Right cardiac atrium (tissue), 5 donors: ENCODE measurements around the gene PUS3. TPM values are rescaled to one million over a fixed set of nuclear protein-coding genes. Genes with fewer than 3 reads are reported as not detected.

Experiments
- ATAC-seq, 2 donors: fragments of 200-7000 bp; cut with Tn5 transposase; one replicate each; pipeline versions ENCODE4 v1.8.0 to v1.9.1; 2020; ENCODE audit warnings: moderate library complexity in 2 of 2, mild to moderate bottlenecking in 1 of 2
- DNase-seq, 3 donors: peaks; one replicate each; pipeline ENCODE4 v3.0.0-alpha.2; 2020
- H3K27ac ChIP-seq: one replicate; pipeline ENCODE4 v1.5.1; 2013; ENCODE audit warnings: mild to moderate bottlenecking, low read length, control low read depth, moderate library complexity
- H3K27me3 ChIP-seq: one replicate; pipeline ENCODE4 v1.6.1; 2013; ENCODE audit not compliant: control insufficient read depth, insufficient read depth
- H3K4me1 ChIP-seq: one replicate; pipeline ENCODE4 v1.6.1; 2013; ENCODE audit warnings: low read length; ENCODE audit not compliant: control insufficient read depth, insufficient read depth
- H3K4me3 ChIP-seq: one replicate; pipeline ENCODE4 v1.5.1; 2013; ENCODE audit warnings: low read length, control low read depth
- H3K9me3 ChIP-seq: one replicate; pipeline ENCODE4 v1.6.1; 2013; ENCODE audit warnings: low read length; ENCODE audit not compliant: control insufficient read depth
- WGBS: extraction: QIAGEN DNeasy Blood & Tissue Kit; methylation state at CpG from one replicate; pipeline ENCODE4 v1.1.7; 2013; 5-methylcytosine and 5-hydroxymethylcytosine counted together
- intact Hi-C, 4 donors: fragments of 100-400 bp; cut with DNase I; formaldehyde crosslinking; loops; one replicate each; pipeline versions ENCODE4 v1.11.0 to v1.14.0; 2022 to 2023
- long read RNA-seq, 4 donors: library from polyadenylated mRNA; unstranded; transcript quantifications; one replicate each; pipeline ENCODE4 v2.0.0, GENCODE V29; 2020 to 2021
- polyA plus RNA-seq: library from polyadenylated mRNA; stranded (reverse); fragments of 200-250 nt; gene quantifications from one replicate; pipeline ENCODE4 v1.2.3, GENCODE V29; 2013
- total RNA-seq, 4 donors: library from RNA; stranded (reverse); fragmentation: NEBNext Ultra II Directional; extraction: Animal tissue kit (Norgen Biotek cat#: 25700); gene quantifications; one replicate each; pipeline ENCODE4 v1.2.1, GENCODE V29; 2021
- donor health status: healthy with polysubstance abuse.
- donor health status: DM: no; HTN: yes; CAD: no.
- donor health status: DM: no; HTN: no; CAD: no.
- donor health status: DM: no; HTN: yes; CAD: no; lungs with severe emphysema.
- donor health status: DM: yes; HTN: yes; CAD: no.

PUS3 gene
- total RNA-seq (1 to 10 TPM; 6.1 to 9.5 (median 9.2) TPM), polyA plus RNA-seq (5.7 TPM)
- long read RNA-seq, donor 1, partial matches to known transcripts: 0 of 3 reads
- long read RNA-seq, donor 1, other reads (novel, unspliced or antisense): 1 of 3 reads
- long read RNA-seq, donor 2, transcript PUS3-201 (4 exons, 1,843 nt): major isoform, 5 of 5 reads
- long read RNA-seq, donor 2, partial matches to known transcripts: 0 of 5 reads
- long read RNA-seq, donor 2, other reads (novel, unspliced or antisense): 0 of 5 reads
- long read RNA-seq, donor 3, transcript PUS3-201 (4 exons, 1,843 nt): major isoform, 20 of 31 reads
- long read RNA-seq, donor 3, transcript PUS3-205 (3 exons, 1,419 nt): minor isoform, 6 of 31 reads
- long read RNA-seq, donor 3, partial matches to known transcripts: 1 of 31 reads
- long read RNA-seq, donor 3, other reads (novel, unspliced or antisense): 2 of 31 reads
- long read RNA-seq, donor 4, transcript PUS3-201 (4 exons, 1,843 nt): major isoform, 8 of 10 reads
- long read RNA-seq, donor 4, partial matches to known transcripts: 0 of 10 reads
- long read RNA-seq, donor 4, other reads (novel, unspliced or antisense): 1 of 10 reads

GRCh38 chr11:125902927-125903710, at the start of gene PUS3:
Gene PUS3 (minus strand): TSS chr11:125903206. CDS start chr11:125896284, 6,922 bp downstream.
- peaks cover 2% of the 10 kb centered on the region for H3K4me1 ChIP-seq
- 2% methylated on average over 31 of the region's 31 CpGs for WGBS
- no peaks in the 10 kb centered on the region for H3K9me3 ChIP-seq
- intact Hi-C loops: no loop called here
- DNase-seq (peak; percentile 93 to 97 (median 96)), ATAC-seq (peak; percentile 94 to 95)
- H3K4me3 ChIP-seq: peak within 1 kb of the TSS; percentile 89
- peak within 1 kb of the TSS; percentile 72 for H3K27ac ChIP-seq
- no peaks in the 10 kb centered on the region for H3K27me3 ChIP-seq

- ATAC-seq: no peak
- intact Hi-C loops: no loop called here
- Histone ChIP-seq H3K27ac (no peak overlapping the region), H3K4me1 (peaks cover 6% of the 10 kb centered on the region), H3K4me3 (no peak overlapping the region), H3K27me3 (no peaks in the 10 kb centered on the region), H3K9me3 (no peaks in the 10 kb centered on the region)
- no peak for DNase-seq
- 78% methylated on average over 2 of the region's 2 CpGs for WGBS
Observed at GRCh38 chr11:125952559-125952958, 49.6 kb upstream of the PUS3 start.

- Histone ChIP-seq H3K9me3 (no peaks in the 10 kb centered on the region), H3K27me3 (no peaks in the 10 kb centered on the region), H3K4me3 (no peak overlapping the region), H3K4me1 (peaks cover 6% of the 10 kb centered on the region), H3K27ac (no peak overlapping the region)
- intact Hi-C loops: no loop called here
- ATAC-seq: peak; percentile 7 to 20
- 55% methylated on average over 11 of the region's 11 CpGs for WGBS
- DNase-seq: peak in 2 of 3 donors; percentile 68 to 72
Observed at GRCh38 chr11:125951731-125952130, 48.7 kb upstream of the PUS3 start.

GRCh38 chr11:125950696-125951651, 48.0 kb upstream of the PUS3 start:
- no peak overlapping the region for H3K27ac ChIP-seq
- no peaks in the 10 kb centered on the region for H3K9me3 ChIP-seq
- WGBS: 58% methylated on average over 15 of the region's 15 CpGs
- H3K4me1 ChIP-seq: peaks cover 6% of the 10 kb centered on the region
- ATAC-seq (peak; percentile 91 to 92), DNase-seq (peak; percentile 81 to 91 (median 90))
- H3K27me3 ChIP-seq: no peaks in the 10 kb centered on the region
- no peak overlapping the region for H3K4me3 ChIP-seq
- intact Hi-C loops: no loop called here

GRCh38 chr11:125950178-125950490, 47.1 kb upstream of the PUS3 start:
- Histone ChIP-seq H3K4me1 (peaks cover 6% of the 10 kb centered on the region), H3K27ac (no peak overlapping the region), H3K4me3 (no peak overlapping the region), H3K9me3 (no peaks in the 10 kb centered on the region), H3K27me3 (no peaks in the 10 kb centered on the region)
- no peak for DNase-seq
- WGBS: 94% methylated on average over 11 of the region's 11 CpGs
- intact Hi-C loops: no loop called here
- ATAC-seq: no peak

GRCh38 chr11:125949271-125950177, 46.5 kb upstream of the PUS3 start:
- intact Hi-C loops: loop anchor here in 2 of 4 donors (10.0 kb wide), 2 partner anchors 85 to 235 kb away; no protein-coding TSS in a partner anchor
- 92% methylated on average over 22 of the region's 22 CpGs for WGBS
- Histone ChIP-seq H3K4me1 (peaks cover 6% of the 10 kb centered on the region), H3K27me3 (no peaks in the 10 kb centered on the region), H3K9me3 (no peaks in the 10 kb centered on the region), H3K27ac (no peak overlapping the region), H3K4me3 (no peak overlapping the region)
- ATAC-seq (no peak), DNase-seq (no peak)

- H3K4me3 ChIP-seq: no peak overlapping the region
- DNase-seq (no peak), ATAC-seq (no peak)
- H3K4me1 ChIP-seq: peaks cover 6% of the 10 kb centered on the region
- 88% methylated on average over 23 of the region's 23 CpGs for WGBS
- H3K9me3 ChIP-seq: no peaks in the 10 kb centered on the region
- intact Hi-C loops: loop anchor here in 2 of 4 donors (10.0 kb wide), 2 partner anchors 86 to 236 kb away; no protein-coding TSS in a partner anchor
- no peaks in the 10 kb centered on the region for H3K27me3 ChIP-seq
- H3K27ac ChIP-seq: no peak overlapping the region
Observed at GRCh38 chr11:125948278-125949051, 45.5 kb upstream of the PUS3 start.

GRCh38 chr11:125947419-125948277, 44.6 kb upstream of the PUS3 start:
- Histone ChIP-seq H3K27me3 (no peaks in the 10 kb centered on the region), H3K9me3 (no peaks in the 10 kb centered on the region), H3K4me3 (no peak overlapping the region), H3K4me1 (peaks cover 6% of the 10 kb centered on the region), H3K27ac (no peak overlapping the region)
- WGBS: 91% methylated on average over 24 of the region's 24 CpGs
- no peak for DNase-seq
- intact Hi-C loops: loop anchor here in 2 of 4 donors (10.0 kb wide), 2 partner anchors 87 to 237 kb away; no protein-coding TSS in a partner anchor
- ATAC-seq: no peak
